ENCODE data around the gene IMPG2.

Gene IMPG2

DNA sequence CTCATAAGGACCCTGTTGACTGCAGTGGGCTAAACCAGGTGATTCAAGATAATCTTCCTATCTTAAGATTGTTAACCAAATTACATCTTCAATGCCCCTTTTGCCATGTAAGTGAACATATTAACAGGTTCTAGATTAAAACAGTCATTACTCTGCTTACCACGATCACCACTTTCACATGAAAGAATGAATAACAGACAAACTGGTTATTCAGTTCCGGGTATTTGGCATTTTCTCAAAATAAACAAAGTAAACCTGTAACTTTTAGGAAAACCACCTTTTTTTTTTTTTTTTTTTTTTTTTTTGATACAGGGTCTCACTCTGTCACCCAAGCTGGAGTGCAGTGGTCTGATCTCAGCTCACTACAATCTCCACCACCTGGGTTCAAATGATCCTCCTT lies 131.2 kb downstream of the IMPG2 start:
- no peak overlapping the region for H3K4me3 ChIP-seq (ENCODE audit: low read depth, low read length)

DNA sequence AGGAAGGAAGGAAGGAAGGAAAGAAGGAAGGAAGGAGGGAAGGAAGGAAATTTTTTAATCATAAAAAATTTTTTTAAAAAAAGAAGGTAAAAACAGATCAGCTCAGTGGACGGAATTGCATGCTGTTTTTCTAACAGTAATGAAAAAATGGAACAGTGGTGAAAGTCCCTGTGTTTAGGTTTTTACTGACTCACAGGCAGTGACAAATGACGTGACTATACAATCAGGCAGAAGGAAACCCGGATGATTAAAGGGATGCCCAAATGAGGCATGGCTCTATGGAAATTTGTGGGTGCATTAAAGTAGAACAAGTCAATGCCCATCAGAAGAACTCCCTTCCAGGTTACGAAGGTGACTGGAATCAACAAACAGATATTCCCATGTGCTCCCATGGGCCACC lies 135.0 kb downstream of the IMPG2 start:
- no peak overlapping the region for H3K4me3 ChIP-seq (ENCODE audit: low read depth, low read length)

GRCh38 chr3:101184111-101184510 lies 136.3 kb downstream of the IMPG2 start:
- H3K4me3 ChIP-seq (ENCODE audit: low read depth, low read length): no peak overlapping the region

DNA sequence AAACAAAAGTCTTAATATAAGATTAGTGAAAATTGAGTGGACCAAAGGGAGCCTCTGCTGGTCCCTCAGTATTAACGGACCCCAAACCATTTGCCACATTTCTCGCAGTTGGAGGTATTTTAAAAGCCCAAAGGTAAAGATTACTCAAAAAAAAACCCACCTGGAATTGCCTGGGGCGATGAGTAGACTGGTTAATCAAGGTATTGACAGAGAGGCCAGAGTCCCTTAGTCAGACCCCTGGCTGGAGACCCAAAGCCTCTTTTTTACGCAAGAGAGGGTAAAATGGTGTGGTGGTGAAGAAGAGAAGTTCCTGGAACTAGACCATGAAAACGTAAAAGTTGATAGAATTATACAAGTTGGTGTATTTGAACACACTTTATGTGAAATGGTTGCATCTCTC lies 137.2 kb downstream of the IMPG2 start:
- H3K4me3 ChIP-seq (ENCODE audit: low read depth, low read length): no peak overlapping the region

DNA sequence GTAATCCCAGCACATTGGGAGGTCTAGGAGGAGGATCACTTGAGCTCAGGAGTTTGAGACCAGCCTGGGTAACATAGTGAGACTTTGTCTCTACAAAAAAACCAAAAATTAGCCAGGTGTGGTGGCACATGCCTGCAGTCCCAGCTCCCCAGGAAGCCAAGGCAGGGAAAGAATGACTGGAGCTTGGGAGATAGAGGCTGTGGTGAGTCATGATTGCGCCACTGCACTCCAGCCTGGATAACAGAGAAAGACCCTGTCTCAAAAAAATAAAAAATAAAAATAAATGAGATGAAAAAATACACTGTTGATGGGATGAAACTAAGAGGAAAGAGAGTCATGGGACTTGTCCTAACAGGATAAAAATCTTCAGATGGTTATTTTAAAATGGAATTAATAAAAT lies 137.6 kb downstream of the IMPG2 start:
- H3K4me3 ChIP-seq (ENCODE audit: low read depth, low read length): no peak overlapping the region

- no peak overlapping the region for H3K4me3 ChIP-seq (ENCODE audit: low read depth, low read length)
Observed at GRCh38 chr3:101181801-101182200, 138.6 kb downstream of the IMPG2 start.

DNA sequence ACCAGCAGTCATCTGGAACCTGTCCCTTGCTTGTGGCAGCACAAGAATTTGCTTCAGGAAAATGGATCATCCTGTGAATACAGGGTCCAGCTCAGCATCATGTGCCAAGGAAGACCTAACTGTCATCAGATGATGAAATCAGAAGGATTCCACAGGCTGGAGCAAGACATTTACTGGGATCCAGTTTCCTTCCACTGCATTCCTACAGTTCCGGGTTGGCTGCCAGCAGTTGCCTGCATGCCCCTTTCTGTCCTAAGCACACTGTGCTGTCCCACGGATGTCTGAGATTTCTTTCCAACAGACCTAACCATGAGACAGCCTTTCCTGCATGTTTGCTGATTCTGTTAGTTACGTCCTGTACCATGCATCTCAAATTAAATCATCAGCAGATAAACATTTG lies 140.7 kb downstream of the IMPG2 start:
- H3K4me3 ChIP-seq (ENCODE audit: low read depth, low read length): no peak overlapping the region

GRCh38 chr3:101177577-101177976 lies 142.8 kb downstream of the IMPG2 start:
- H3K4me3 ChIP-seq (ENCODE audit: low read depth, low read length): no peak overlapping the region
